Nephron progenitor cell (in vitro differentiated cells): ENCODE results near the gene PLCD4.

Experiments used
- DNase-seq: peaks from one replicate; pipeline ENCODE4 v3.0.0; 2021
- H3K27ac Mint-ChIP-seq: 2 replicates; pipeline ENCODE4 v1.8.0; 2021; ENCODE audit warnings: mild to moderate bottlenecking, moderate library complexity, mixed read lengths
- H3K27me3 Mint-ChIP-seq: 2 replicates; pipeline ENCODE4 v1.8.0; 2021; ENCODE audit warnings: mild to moderate bottlenecking, low read depth, mixed read lengths; ENCODE audit not compliant: poor library complexity
- H3K36me3 Mint-ChIP-seq: 2 replicates; pipeline ENCODE4 v1.8.0; 2021; ENCODE audit warnings: low read depth, mixed read lengths
- H3K4me1 Mint-ChIP-seq: 2 replicates; pipeline ENCODE4 v1.8.0; 2021; ENCODE audit warnings: mixed read lengths
- H3K4me3 Mint-ChIP-seq: 2 replicates; pipeline ENCODE4 v1.8.0; 2021; ENCODE audit warnings: mild to moderate bottlenecking, moderate library complexity, mixed read lengths
- H3K9me3 Mint-ChIP-seq: 2 replicates; pipeline ENCODE4 v1.8.0; 2021; ENCODE audit warnings: mild to moderate bottlenecking, moderate library complexity, mixed read lengths
- CTCF ChIP-seq: fragments of 200-600 bp; sonication (generic); IDR thresholded peaks from 2 replicates; pipeline ENCODE4 v1.5.0; 2021; ENCODE audit warnings: antibody characterized with exemption

The PLCD4 gene

GRCh38 chr2:218626369-218626768 is 18.7 kb downstream of the PLCD4 start:
- Mint-ChIP-seq H3K4me1 (no peaks in the 10 kb centered on the region), H3K9me3 (no peaks in the 10 kb centered on the region), H3K27me3 (peaks cover 5% of the 10 kb centered on the region), H3K27ac (no peak overlapping the region), H3K4me3 (no peak overlapping the region), H3K36me3 (no peaks in the 10 kb centered on the region)
- no peak for TF ChIP-seq CTCF
- no peak for DNase-seq

- no peaks in the 10 kb centered on the region for H3K4me1 Mint-ChIP-seq
- H3K27ac Mint-ChIP-seq, result no peak overlapping the region
- peaks cover 5% of the 10 kb centered on the region for H3K27me3 Mint-ChIP-seq
- H3K36me3 Mint-ChIP-seq, result no peaks in the 10 kb centered on the region
- H3K4me3 Mint-ChIP-seq, result no peak overlapping the region
- no peak for TF ChIP-seq CTCF
- no peak for DNase-seq
- H3K9me3 Mint-ChIP-seq, result no peaks in the 10 kb centered on the region
Observed at GRCh38 chr2:218627939-218628338, 20.2 kb downstream of the PLCD4 start.

DNA sequence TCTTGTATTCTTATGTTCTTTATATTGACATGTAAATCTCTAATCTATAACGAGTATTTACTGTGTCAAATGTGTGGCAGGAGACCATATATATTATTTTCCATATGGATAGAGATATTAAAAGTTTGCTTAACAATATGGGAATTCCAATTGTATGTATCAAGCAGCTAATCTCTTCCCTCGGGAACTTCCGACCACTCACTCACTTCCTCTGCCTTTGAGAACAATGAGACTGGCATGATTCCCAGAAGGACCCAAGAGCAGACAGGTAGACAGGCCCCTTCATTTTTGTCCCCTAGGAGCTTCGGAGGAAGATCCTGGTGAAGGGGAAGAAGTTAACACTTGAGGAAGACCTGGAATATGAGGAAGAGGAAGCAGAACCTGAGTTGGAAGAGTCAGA is 24.1 kb downstream of the PLCD4 start:
- Mint-ChIP-seq H3K4me1 (no peaks in the 10 kb centered on the region), H3K9me3 (no peaks in the 10 kb centered on the region), H3K4me3 (no peak overlapping the region), H3K27me3 (peaks cover 4% of the 10 kb centered on the region), H3K36me3 (peaks cover 12% of the 10 kb centered on the region), H3K27ac (no peak overlapping the region)
- DNase-seq, result no peak
- no peak for TF ChIP-seq CTCF

DNA sequence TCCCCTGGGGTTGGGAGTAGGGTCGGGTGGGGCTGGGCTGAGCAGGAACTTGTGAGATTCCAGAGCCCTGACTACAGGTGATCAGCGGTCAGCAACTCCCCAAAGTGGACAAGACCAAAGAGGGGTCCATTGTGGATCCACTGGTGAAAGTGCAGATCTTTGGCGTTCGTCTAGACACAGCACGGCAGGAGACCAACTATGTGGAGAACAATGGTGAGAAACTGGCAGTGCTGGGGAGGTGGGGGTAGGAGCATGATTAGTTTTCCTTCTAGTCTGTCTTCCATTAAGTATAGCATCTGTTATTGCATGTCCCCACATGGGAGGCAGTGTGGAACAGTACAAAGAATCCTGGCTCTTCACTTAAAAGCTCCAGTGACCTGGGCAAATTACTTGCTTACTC is 28.0 kb downstream of the PLCD4 start:
- no peak for TF ChIP-seq CTCF
- Mint-ChIP-seq H3K4me3 (no peak overlapping the region), H3K27me3 (peaks cover 2% of the 10 kb centered on the region), H3K9me3 (no peaks in the 10 kb centered on the region), H3K36me3 (peaks cover 46% of the 10 kb centered on the region), H3K27ac (no peak overlapping the region), H3K4me1 (no peaks in the 10 kb centered on the region)
- DNase-seq, result no peak

GRCh38 chr2:218638372-218638771 is 30.7 kb downstream of the PLCD4 start:
- Mint-ChIP-seq H3K4me3 (no peak overlapping the region), H3K9me3 (no peaks in the 10 kb centered on the region), H3K27me3 (no peaks in the 10 kb centered on the region), H3K27ac (no peak overlapping the region), H3K4me1 (no peaks in the 10 kb centered on the region), H3K36me3 (peaks cover 59% of the 10 kb centered on the region)
- TF ChIP-seq CTCF, result no peak
- DNase-seq, result no peak

DNA sequence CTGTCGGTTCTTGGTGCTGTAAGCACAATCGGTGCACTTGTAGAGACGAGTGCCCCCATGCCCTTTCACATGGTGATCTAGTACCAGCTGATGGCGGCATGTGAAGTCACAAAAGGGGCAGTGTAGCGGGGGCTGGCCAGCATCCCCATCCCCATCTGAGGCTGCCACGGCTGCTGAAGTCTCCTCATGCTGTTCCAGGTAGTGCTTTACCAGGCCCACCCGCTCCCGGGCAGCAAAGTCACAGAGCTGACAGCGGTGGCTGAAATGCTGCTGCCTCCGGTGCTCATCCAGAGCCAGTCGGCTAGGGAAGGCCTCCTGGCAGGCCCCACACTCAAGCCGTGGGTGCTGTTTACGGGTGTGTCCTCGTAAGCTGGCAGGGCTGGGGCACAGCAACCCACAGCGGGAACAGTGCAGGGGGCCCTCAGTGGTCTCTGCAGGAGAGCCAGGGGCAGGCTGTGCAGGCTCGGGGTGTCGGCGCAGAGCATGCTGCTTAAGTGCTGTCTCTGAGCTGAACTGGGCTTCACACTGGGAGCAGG is 34.5 kb downstream of the PLCD4 start:
- no peak overlapping the region for H3K27ac Mint-ChIP-seq
- no peaks in the 10 kb centered on the region for H3K27me3 Mint-ChIP-seq
- H3K9me3 Mint-ChIP-seq, result no peaks in the 10 kb centered on the region
- DNase-seq, result no peak
- H3K36me3 Mint-ChIP-seq, result peaks cover 57% of the 10 kb centered on the region
- H3K4me3 Mint-ChIP-seq, result no peak overlapping the region
- H3K4me1 Mint-ChIP-seq, result no peaks in the 10 kb centered on the region
- TF ChIP-seq CTCF, result no peak
